Astrocyte (in vitro differentiated cells and primary cell): ENCODE results near the gene YJEFN3. TPM values are rescaled to one million over a fixed set of nuclear protein-coding genes. Genes with fewer than 3 reads are reported as not detected.

Experiments used
- DNase-seq: peaks from one replicate; pipeline ENCODE4 v3.0.0-alpha.2; 2010; ENCODE audit warnings: low read depth
- FAIRE-seq: peaks from 2 replicates; lab custom pipeline; 2011; peaks lifted over from hg19 to GRCh38; lab: Jason Lieb, UNC
- H2AFZ ChIP-seq: 2 replicates; pipeline ENCODE4 v1.6.0; 2012; ENCODE audit warnings: low read depth, low read length, inconsistent platforms
- H3K27ac ChIP-seq: 2 replicates; pipeline ENCODE4 v1.5.1; 2011; ENCODE audit warnings: low read depth, low read length, inconsistent platforms
- H3K27me3 ChIP-seq: 2 replicates; pipeline ENCODE4 v1.6.0; 2011; ENCODE audit warnings: low read length, inconsistent platforms; ENCODE audit not compliant: insufficient read depth
- H3K36me3 ChIP-seq: 2 replicates; pipeline ENCODE4 v1.5.1; 2011; ENCODE audit warnings: low read length, inconsistent platforms; ENCODE audit not compliant: insufficient read depth
- H3K4me1 ChIP-seq: 2 replicates; pipeline ENCODE4 v1.5.1; 2011; ENCODE audit warnings: low read length, inconsistent platforms; ENCODE audit not compliant: insufficient read depth
- H3K4me2 ChIP-seq: 2 replicates; pipeline ENCODE4 v1.6.0; 2012; ENCODE audit warnings: low read length, inconsistent platforms
- H3K4me3 ChIP-seq: 2 replicates; pipeline ENCODE4 v1.5.1; 2011; ENCODE audit warnings: low read depth, mild to moderate bottlenecking, low read length, inconsistent platforms; ENCODE audit not compliant: insufficient read depth
- H3K79me2 ChIP-seq: 2 replicates; pipeline ENCODE4 v1.6.0; 2012; ENCODE audit warnings: mild to moderate bottlenecking, low read length, inconsistent platforms; ENCODE audit not compliant: insufficient read depth
- H3K9ac ChIP-seq: 2 replicates; pipeline ENCODE4 v1.6.0; 2012; ENCODE audit warnings: mild to moderate bottlenecking, low read length, inconsistent platforms
- H3K9me3 ChIP-seq: 2 replicates; pipeline ENCODE4 v1.5.1; 2012; ENCODE audit warnings: low read depth, mild to moderate bottlenecking, low read length, inconsistent platforms; ENCODE audit not compliant: insufficient read depth
- H4K20me1 ChIP-seq: 2 replicates; pipeline ENCODE4 v1.6.0; 2012; ENCODE audit warnings: low read length, inconsistent platforms; ENCODE audit not compliant: insufficient read depth
- H3K27ac Mint-ChIP-seq: one replicate; pipeline ENCODE4 v1.8.0; 2021; ENCODE audit warnings: mild to moderate bottlenecking, mixed read lengths; ENCODE audit not compliant: unreplicated experiment
- H3K27me3 Mint-ChIP-seq: one replicate; pipeline ENCODE4 v1.8.0; 2021; ENCODE audit warnings: low read depth, mixed read lengths; ENCODE audit not compliant: unreplicated experiment
- H3K36me3 Mint-ChIP-seq: one replicate; pipeline ENCODE4 v1.8.0; 2021; ENCODE audit warnings: low read depth, mixed read lengths; ENCODE audit not compliant: unreplicated experiment
- H3K4me1 Mint-ChIP-seq: one replicate; pipeline ENCODE4 v1.8.0; 2021; ENCODE audit warnings: low read depth, mixed read lengths; ENCODE audit not compliant: unreplicated experiment
- H3K4me3 Mint-ChIP-seq: one replicate; pipeline ENCODE4 v1.8.0; 2021; ENCODE audit warnings: mild to moderate bottlenecking, moderate library complexity, mixed read lengths; ENCODE audit not compliant: unreplicated experiment
- H3K9me3 Mint-ChIP-seq: one replicate; pipeline ENCODE4 v1.8.0; 2021; ENCODE audit warnings: mild to moderate bottlenecking, mixed read lengths; ENCODE audit not compliant: unreplicated experiment
- EZH2 ChIP-seq: IDR thresholded peaks from 2 replicates; pipeline ENCODE4 v1.6.1; 2012; ENCODE audit warnings: mild to moderate bottlenecking, low read length, inconsistent platforms; ENCODE audit not compliant: insufficient read depth
- total RNA-seq: library from RNA; stranded (reverse); gene quantifications from 2 replicates; pipeline ENCODE4 v1.2.1, GENCODE V29; 2021
- TF ChIP-seq, protein P1 (sequence below): IDR thresholded peaks from 2 replicates; pipeline ENCODE4 v1.5.1; 2011; ENCODE audit warnings: low read depth, mild to moderate bottlenecking, inconsistent platforms, low read length, moderate library complexity; ENCODE audit not compliant: insufficient read depth

YJEFN3 gene
- total RNA-seq, 1 donor from 2014 or later = 9.8 TPM

GRCh38 chr19:19534556-19535265 lies 6.0 kb downstream of the YJEFN3 start:
- H3K27me3 Mint-ChIP-seq = peaks cover 11% of the 10 kb centered on the region

GRCh38 chr19:19535311-19536191 lies 6.8 kb downstream of the YJEFN3 start:
- no peak overlapping the region for H3K4me2 ChIP-seq
- Mint-ChIP-seq H3K4me3 (no peak overlapping the region), H3K27me3 (peaks cover 11% of the 10 kb centered on the region), H3K4me1 (peaks cover 22% of the 10 kb centered on the region), H3K27ac (no peak overlapping the region), H3K36me3 (peaks cover 8% of the 10 kb centered on the region), H3K9me3 (peaks cover 2% of the 10 kb centered on the region)
- no peak overlapping the region for H3K27ac ChIP-seq
- no peak overlapping the region for H2AFZ ChIP-seq
- H3K27me3 ChIP-seq = peaks cover 19% of the 10 kb centered on the region
- H3K9me3 ChIP-seq = no peaks in the 10 kb centered on the region
- no peak overlapping the region for H3K4me3 ChIP-seq
- no peaks in the 10 kb centered on the region for H3K36me3 ChIP-seq
- H3K79me2 ChIP-seq = no peaks in the 10 kb centered on the region
- no peak overlapping the region for H3K9ac ChIP-seq
- TF ChIP-seq EZH2 = no peak
- TF ChIP-seq, protein P1, sequence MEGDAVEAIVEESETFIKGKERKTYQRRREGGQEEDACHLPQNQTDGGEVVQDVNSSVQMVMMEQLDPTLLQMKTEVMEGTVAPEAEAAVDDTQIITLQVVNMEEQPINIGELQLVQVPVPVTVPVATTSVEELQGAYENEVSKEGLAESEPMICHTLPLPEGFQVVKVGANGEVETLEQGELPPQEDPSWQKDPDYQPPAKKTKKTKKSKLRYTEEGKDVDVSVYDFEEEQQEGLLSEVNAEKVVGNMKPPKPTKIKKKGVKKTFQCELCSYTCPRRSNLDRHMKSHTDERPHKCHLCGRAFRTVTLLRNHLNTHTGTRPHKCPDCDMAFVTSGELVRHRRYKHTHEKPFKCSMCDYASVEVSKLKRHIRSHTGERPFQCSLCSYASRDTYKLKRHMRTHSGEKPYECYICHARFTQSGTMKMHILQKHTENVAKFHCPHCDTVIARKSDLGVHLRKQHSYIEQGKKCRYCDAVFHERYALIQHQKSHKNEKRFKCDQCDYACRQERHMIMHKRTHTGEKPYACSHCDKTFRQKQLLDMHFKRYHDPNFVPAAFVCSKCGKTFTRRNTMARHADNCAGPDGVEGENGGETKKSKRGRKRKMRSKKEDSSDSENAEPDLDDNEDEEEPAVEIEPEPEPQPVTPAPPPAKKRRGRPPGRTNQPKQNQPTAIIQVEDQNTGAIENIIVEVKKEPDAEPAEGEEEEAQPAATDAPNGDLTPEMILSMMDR = no peak
- FAIRE-seq (no peak), DNase-seq (no peak)
- H4K20me1 ChIP-seq = peaks cover 20% of the 10 kb centered on the region
- H3K4me1 ChIP-seq = peaks cover under 1% of the 10 kb centered on the region

More at GRCh38 chr19:19534556-19535265, 6.0 kb downstream of the YJEFN3 start:
- Histone ChIP-seq H3K27me3 (peaks cover 14% of the 10 kb centered on the region), H3K9ac (no peak overlapping the region), H3K4me3 (no peak overlapping the region), H3K9me3 (no peaks in the 10 kb centered on the region), H4K20me1 (peaks cover 22% of the 10 kb centered on the region), H3K79me2 (no peaks in the 10 kb centered on the region), H2AFZ (no peak overlapping the region), H3K27ac (no peak overlapping the region), H3K36me3 (no peaks in the 10 kb centered on the region), H3K4me1 (no peaks in the 10 kb centered on the region), H3K4me2 (no peak overlapping the region)
- Mint-ChIP-seq H3K9me3 (peaks cover 2% of the 10 kb centered on the region), H3K4me3 (peak overlapping the region; percentile 61), H3K27ac (no peak overlapping the region), H3K36me3 (peaks cover 9% of the 10 kb centered on the region), H3K4me1 (peaks cover 29% of the 10 kb centered on the region)
- FAIRE-seq = no peak
- no peak for DNase-seq
- TF ChIP-seq EZH2 = no peak
